Activated naive CD8-positive, alpha-beta T cell treated with anti-CD3 and anti-CD28 coated beads, Interleukin-2, amount 10 ng/mL, durations not matched to agents 7 days and 5 days (primary cell): Measurements from ENCODE around the gene NELL2. TPM values are rescaled to one million over a fixed set of nuclear protein-coding genes. Genes with fewer than 3 reads are reported as not detected.
"Not testable (repeated sequence)": the region's sequence is repeated elsewhere in the genome, so short reads cannot be mapped to it uniquely, and the experiment has no call there.

ENCODE experiments used
- ATAC-seq: fragments of 150-1000 bp; cut with Tn5 transposase; one replicate; pipeline ENCODE4 v1.10.0; 2021; ENCODE audit warnings: low read depth, moderate library complexity
- POLR2A ChIA-PET: fragments of 350-600 bp; sonication (Branson Sonifier 250); formaldehyde crosslinking; loops from one replicate; lab custom pipeline; 2021; ENCODE audit warnings: antibody characterized with exemption; lab: Charles Lee
- DNase-seq: peaks from one replicate; pipeline ENCODE4 v3.0.0; 2021
- H3K27ac Mint-ChIP-seq: one replicate; pipeline ENCODE4 v1.8.0; 2022; ENCODE audit warnings: mild to moderate bottlenecking, mixed read lengths
- H3K27me3 Mint-ChIP-seq: one replicate; pipeline ENCODE4 v1.8.0; 2022; ENCODE audit warnings: mild to moderate bottlenecking, moderate library complexity, mixed read lengths
- H3K36me3 Mint-ChIP-seq: one replicate; pipeline ENCODE4 v1.8.0; 2021; ENCODE audit warnings: mild to moderate bottlenecking, mixed read lengths
- H3K4me1 Mint-ChIP-seq: one replicate; pipeline ENCODE4 v1.8.0; 2021; ENCODE audit warnings: mixed read lengths
- H3K4me3 Mint-ChIP-seq: one replicate; pipeline ENCODE4 v1.8.0; 2022; ENCODE audit warnings: mild to moderate bottlenecking, moderate library complexity, mixed read lengths
- H3K9me3 Mint-ChIP-seq: one replicate; pipeline ENCODE4 v1.8.0; 2021; ENCODE audit warnings: mixed read lengths
- total RNA-seq, 2 experiments: library from RNA; stranded (reverse); gene quantifications; one replicate each; pipeline ENCODE4 v1.2.3, GENCODE V29; 2021

The NELL2 gene
- total RNA-seq, 2 experiments from 2014 or later = 147 to 161 TPM

- peaks cover 38% of the 10 kb centered on the region for H3K36me3 Mint-ChIP-seq
Measured at GRCh38 chr12:44759289-44759688, 116.8 kb downstream of the NELL2 start.

GRCh38 chr12:44750468-44750867 lies 125.6 kb downstream of the NELL2 start:
- DNase-seq (no peak), ATAC-seq (no peak)
- H3K9me3 Mint-ChIP-seq = peaks cover 3% of the 10 kb centered on the region
- H3K27me3 Mint-ChIP-seq = no peaks in the 10 kb centered on the region
- POLR2A ChIA-PET = no interaction called here
- H3K4me3 Mint-ChIP-seq = no peak overlapping the region
- H3K4me1 Mint-ChIP-seq = peaks cover 8% of the 10 kb centered on the region
- peaks cover 29% of the 10 kb centered on the region for H3K36me3 Mint-ChIP-seq
- no peak overlapping the region for H3K27ac Mint-ChIP-seq

More at GRCh38 chr12:44759289-44759688, 116.8 kb downstream of the NELL2 start:
- H3K9me3 Mint-ChIP-seq = peaks cover 9% of the 10 kb centered on the region
- no peak overlapping the region for H3K27ac Mint-ChIP-seq
- no peak overlapping the region for H3K4me3 Mint-ChIP-seq
- H3K4me1 Mint-ChIP-seq = peaks cover 5% of the 10 kb centered on the region
- no peaks in the 10 kb centered on the region for H3K27me3 Mint-ChIP-seq
- ATAC-seq (no peak), DNase-seq (no peak)
- POLR2A ChIA-PET = no interaction called here

- Mint-ChIP-seq H3K36me3 (peaks cover 33% of the 10 kb centered on the region), H3K9me3 (peaks cover 5% of the 10 kb centered on the region), H3K4me3 (no peak overlapping the region), H3K4me1 (peaks cover 8% of the 10 kb centered on the region), H3K27me3 (no peaks in the 10 kb centered on the region), H3K27ac (no peak overlapping the region)
- no peak for ATAC-seq
- POLR2A ChIA-PET = no interaction called here
- no peak for DNase-seq
Measured at GRCh38 chr12:44749566-44749965, 126.5 kb downstream of the NELL2 start.

- H3K27me3 Mint-ChIP-seq = no peaks in the 10 kb centered on the region
- H3K36me3 Mint-ChIP-seq = peaks cover 33% of the 10 kb centered on the region
- DNase-seq (no peak), ATAC-seq (no peak)
- POLR2A ChIA-PET = no interaction called here
- peaks cover 7% of the 10 kb centered on the region for H3K9me3 Mint-ChIP-seq
- H3K4me1 Mint-ChIP-seq = peaks cover 8% of the 10 kb centered on the region
- no peak overlapping the region for H3K27ac Mint-ChIP-seq
- no peak overlapping the region for H3K4me3 Mint-ChIP-seq
Measured at GRCh38 chr12:44748950-44749468, 127.1 kb downstream of the NELL2 start.

- Mint-ChIP-seq H3K9me3 (peaks cover 11% of the 10 kb centered on the region), H3K36me3 (peaks cover 42% of the 10 kb centered on the region)
- H3K4me3 Mint-ChIP-seq, H3K4me1 Mint-ChIP-seq, DNase-seq, H3K27ac Mint-ChIP-seq, ATAC-seq, H3K27me3 Mint-ChIP-seq, POLR2A ChIA-PET: not testable (repeated sequence)
Measured at GRCh38 chr12:44741292-44741980, 134.7 kb downstream of the NELL2 start.

- DNase-seq (no peak), ATAC-seq (no peak)
- H3K27me3 Mint-ChIP-seq = no peaks in the 10 kb centered on the region
- peaks cover 3% of the 10 kb centered on the region for H3K4me1 Mint-ChIP-seq
- POLR2A ChIA-PET = no interaction called here
- H3K36me3 Mint-ChIP-seq = peaks cover 36% of the 10 kb centered on the region
- H3K27ac Mint-ChIP-seq = no peak overlapping the region
- H3K9me3 Mint-ChIP-seq = peaks cover 13% of the 10 kb centered on the region
- H3K4me3 Mint-ChIP-seq = no peak overlapping the region
Measured at GRCh38 chr12:44738051-44738450, 138.1 kb downstream of the NELL2 start.

- ATAC-seq (no peak), DNase-seq (no peak)
- no peak overlapping the region for H3K4me3 Mint-ChIP-seq
- H3K4me1 Mint-ChIP-seq = peaks cover 11% of the 10 kb centered on the region
- peaks cover 72% of the 10 kb centered on the region for H3K36me3 Mint-ChIP-seq
- POLR2A ChIA-PET = no interaction called here
- H3K27ac Mint-ChIP-seq = no peak overlapping the region
- H3K27me3 Mint-ChIP-seq = no peaks in the 10 kb centered on the region
- peaks cover 25% of the 10 kb centered on the region for H3K9me3 Mint-ChIP-seq
Measured at GRCh38 chr12:44728566-44728965, 147.5 kb downstream of the NELL2 start.

GRCh38 chr12:44720265-44720664 lies 155.8 kb downstream of the NELL2 start:
- H3K27ac Mint-ChIP-seq = no peak overlapping the region
- DNase-seq (no peak), ATAC-seq (no peak)
- peaks cover 7% of the 10 kb centered on the region for H3K9me3 Mint-ChIP-seq
- POLR2A ChIA-PET = no interaction called here
- H3K27me3 Mint-ChIP-seq = no peaks in the 10 kb centered on the region
- H3K4me3 Mint-ChIP-seq = no peak overlapping the region
- H3K36me3 Mint-ChIP-seq = peaks cover 33% of the 10 kb centered on the region
- peaks cover 14% of the 10 kb centered on the region for H3K4me1 Mint-ChIP-seq

GRCh38 chr12:44717612-44718011 lies 158.5 kb downstream of the NELL2 start:
- Mint-ChIP-seq H3K4me3 (no peak overlapping the region), H3K27ac (no peak overlapping the region), H3K9me3 (no peaks in the 10 kb centered on the region), H3K4me1 (peaks cover 6% of the 10 kb centered on the region), H3K27me3 (no peaks in the 10 kb centered on the region), H3K36me3 (peaks cover 14% of the 10 kb centered on the region)
- no peak for ATAC-seq
- POLR2A ChIA-PET = no interaction called here
- DNase-seq = no peak

- Mint-ChIP-seq H3K36me3 (peaks cover 12% of the 10 kb centered on the region), H3K9me3 (no peaks in the 10 kb centered on the region), H3K4me1 (peaks cover 8% of the 10 kb centered on the region), H3K27me3 (no peaks in the 10 kb centered on the region), H3K27ac (no peak overlapping the region), H3K4me3 (no peak overlapping the region)
- ATAC-seq = no peak
- POLR2A ChIA-PET = no interaction called here
- no peak for DNase-seq
Measured at GRCh38 chr12:44716711-44717110, 159.4 kb downstream of the NELL2 start.

- peaks cover 25% of the 10 kb centered on the region for H3K36me3 Mint-ChIP-seq
Measured at GRCh38 chr12:44711736-44712135, 164.4 kb downstream of the NELL2 start.

GRCh38 chr12:44709166-44709565 lies 166.9 kb downstream of the NELL2 start:
- H3K27me3 Mint-ChIP-seq = no peaks in the 10 kb centered on the region
- POLR2A ChIA-PET = no interaction called here
- no peaks in the 10 kb centered on the region for H3K9me3 Mint-ChIP-seq

More at GRCh38 chr12:44711736-44712135, 164.4 kb downstream of the NELL2 start:
- Mint-ChIP-seq H3K4me1 (peaks cover 8% of the 10 kb centered on the region), H3K9me3 (no peaks in the 10 kb centered on the region), H3K4me3 (no peak overlapping the region), H3K27ac (no peak overlapping the region), H3K27me3 (no peaks in the 10 kb centered on the region)
- ATAC-seq = no peak
- POLR2A ChIA-PET = no interaction called here
- no peak for DNase-seq

GRCh38 chr12:44708218-44708617 lies 167.9 kb downstream of the NELL2 start:
- Mint-ChIP-seq H3K27ac (no peak overlapping the region), H3K36me3 (peaks cover 24% of the 10 kb centered on the region), H3K27me3 (no peaks in the 10 kb centered on the region), H3K4me3 (no peak overlapping the region), H3K4me1 (peaks cover 6% of the 10 kb centered on the region), H3K9me3 (no peaks in the 10 kb centered on the region)
- DNase-seq = no peak
- POLR2A ChIA-PET = no interaction called here
- ATAC-seq = no peak

More at GRCh38 chr12:44709166-44709565, 166.9 kb downstream of the NELL2 start:
- H3K36me3 Mint-ChIP-seq = peaks cover 25% of the 10 kb centered on the region
- no peak overlapping the region for H3K27ac Mint-ChIP-seq
- H3K4me1 Mint-ChIP-seq = peaks cover 6% of the 10 kb centered on the region
- DNase-seq (no peak), ATAC-seq (no peak)
- no peak overlapping the region for H3K4me3 Mint-ChIP-seq

GRCh38 chr12:44703182-44703910 lies 172.8 kb downstream of the NELL2 start:
- Mint-ChIP-seq H3K4me1 (no peaks in the 10 kb centered on the region), H3K4me3 (no peak overlapping the region), H3K27me3 (no peaks in the 10 kb centered on the region), H3K9me3 (no peaks in the 10 kb centered on the region), H3K36me3 (peaks cover 34% of the 10 kb centered on the region), H3K27ac (no peak overlapping the region)
- ATAC-seq = no peak
- no peak for DNase-seq
- POLR2A ChIA-PET = no interaction called here
